ENCODE results near the gene SHPK. TPM values are rescaled to one million over a fixed set of nuclear protein-coding genes. Genes with fewer than 3 reads are reported as not detected.

SHPK gene
- total RNA-seq, 2 donors from 2014 or later, result 3.3 to 4.2 TPM

GRCh38 chr17:3621146-3621720, 14.8 kb downstream of the SHPK start:
- Histone ChIP-seq H3K27me3 (no peaks in the 10 kb centered on the region), H3K36me3 (peaks cover 84% of the 10 kb centered on the region), H3K9me3 (no peaks in the 10 kb centered on the region), H3K4me1 (no peaks in the 10 kb centered on the region), H3K27ac (no peak overlapping the region), H3K4me3 (no peak overlapping the region)
- TF ChIP-seq CTCF (IDR thresholded peaks at IDR 0.05), result no peak
- DNase-seq (ENCODE audit: low spot score), result no peak

DNA sequence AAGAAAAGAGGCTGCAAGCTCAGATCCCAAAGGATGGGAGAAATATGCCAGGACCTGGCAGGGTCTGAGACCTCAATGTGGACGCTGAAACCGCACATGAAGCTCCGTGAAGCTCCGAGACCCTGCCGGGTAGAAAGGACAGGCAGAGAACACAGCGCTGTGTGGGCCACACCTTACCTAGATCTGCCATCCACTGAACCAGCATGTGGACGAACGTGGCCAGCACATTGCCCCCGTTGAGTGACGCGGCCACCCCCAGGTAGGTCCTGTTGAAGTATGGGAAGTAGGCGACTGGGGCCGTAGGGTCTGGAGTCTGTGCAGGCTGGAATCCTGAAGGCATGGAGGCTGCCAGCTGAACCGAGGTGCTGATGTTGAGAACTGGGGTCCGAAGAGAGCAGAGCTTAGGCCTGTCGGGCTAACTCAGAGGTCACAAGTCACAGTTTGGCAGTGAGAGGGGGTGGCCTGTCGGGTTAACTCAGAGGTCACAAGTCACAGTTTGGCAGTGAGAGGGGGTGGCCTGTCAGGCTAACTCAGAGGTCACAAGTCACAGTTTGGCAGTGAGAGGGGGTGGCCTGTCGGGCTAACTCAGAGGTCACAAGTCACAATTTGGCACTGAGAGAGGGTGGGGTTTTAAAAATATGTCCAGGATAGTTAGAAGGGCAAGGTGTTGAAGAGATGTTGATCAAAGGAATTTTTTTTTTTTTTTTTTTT, 20.7 kb downstream of the SHPK start:
- no peak for DNase-seq (ENCODE audit: low spot score)
- no peak for TF ChIP-seq CTCF (IDR thresholded peaks at IDR 0.05)
- no peak overlapping the region for H3K27ac ChIP-seq
- no peaks in the 10 kb centered on the region for H3K9me3 ChIP-seq
- H3K4me1 ChIP-seq, result no peaks in the 10 kb centered on the region
- H3K36me3 ChIP-seq, result peaks cover 86% of the 10 kb centered on the region
- no peak overlapping the region for H3K4me3 ChIP-seq
- H3K27me3 ChIP-seq, result no peaks in the 10 kb centered on the region

DNA sequence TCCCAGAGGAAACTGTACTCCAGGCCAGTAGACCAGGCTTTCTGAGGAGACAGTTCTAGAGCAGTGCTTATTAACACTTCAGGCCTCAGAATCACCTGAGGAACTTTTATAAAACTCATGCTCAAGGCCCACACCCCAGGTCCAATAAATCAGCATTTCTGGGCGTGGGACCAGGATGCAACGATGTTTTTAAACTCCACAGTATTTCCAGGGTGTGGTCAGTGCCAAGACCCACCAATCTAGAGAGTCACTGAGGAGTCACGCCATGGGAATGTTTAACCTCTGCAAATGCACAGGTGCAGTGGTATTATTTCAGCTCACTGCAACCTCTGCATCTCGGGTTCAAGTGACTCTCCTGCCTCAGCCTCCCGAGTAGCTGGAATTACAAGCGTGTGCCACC, 22.9 kb downstream of the SHPK start:
- Histone ChIP-seq H3K9me3 (no peaks in the 10 kb centered on the region), H3K4me3 (no peak overlapping the region), H3K27me3 (no peaks in the 10 kb centered on the region), H3K27ac (no peak overlapping the region), H3K4me1 (no peaks in the 10 kb centered on the region), H3K36me3 (peaks cover 86% of the 10 kb centered on the region)
- TF ChIP-seq CTCF (IDR thresholded peaks at IDR 0.05), result no peak
- no peak for DNase-seq (ENCODE audit: low spot score)

DNA sequence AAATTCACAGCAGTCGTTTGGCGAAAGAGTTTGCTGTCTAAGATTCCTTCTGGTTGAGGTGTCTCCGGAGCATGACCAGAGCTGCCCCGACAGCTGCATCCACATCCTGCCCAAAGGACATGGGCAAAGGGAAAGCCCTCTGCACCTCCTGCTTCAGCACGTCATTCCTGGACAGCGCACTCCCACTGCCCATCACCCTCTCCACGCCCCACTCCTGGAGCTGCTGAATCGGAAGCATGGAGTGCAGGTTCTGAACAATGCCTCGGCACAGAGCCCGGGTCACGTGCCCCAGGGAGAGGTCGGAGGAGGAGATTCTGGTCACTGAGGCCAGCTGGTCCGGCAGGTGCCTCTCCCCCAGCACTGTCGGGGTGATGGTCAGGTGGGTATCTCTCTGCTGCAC, 25.5 kb downstream of the SHPK start:
- Histone ChIP-seq H3K9me3 (no peaks in the 10 kb centered on the region), H3K27ac (no peak overlapping the region), H3K4me3 (no peak overlapping the region), H3K4me1 (no peaks in the 10 kb centered on the region), H3K27me3 (no peaks in the 10 kb centered on the region), H3K36me3 (peaks cover 78% of the 10 kb centered on the region)
- TF ChIP-seq CTCF (IDR thresholded peaks at IDR 0.05), result no peak
- no peak for DNase-seq (ENCODE audit: low spot score)

DNA sequence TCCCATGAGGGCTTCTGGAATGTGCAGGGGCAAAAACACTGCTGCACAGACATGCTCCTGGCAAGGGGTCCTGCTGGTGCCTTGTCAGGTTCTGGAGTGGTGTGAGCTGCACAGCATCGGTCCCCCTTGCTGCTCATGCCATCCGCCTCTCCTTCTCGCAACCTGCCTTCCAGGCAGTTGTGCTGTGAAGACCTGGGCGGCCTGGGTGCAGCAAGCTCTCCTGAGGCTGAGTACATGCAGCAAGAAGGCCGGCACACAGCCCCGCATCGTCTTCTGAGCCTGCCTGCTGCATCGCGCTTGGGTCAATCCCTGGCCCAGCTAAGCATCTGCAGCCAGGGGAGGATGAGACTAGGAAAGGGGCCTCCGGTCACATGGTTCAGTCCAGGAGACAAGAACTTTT, 26.4 kb downstream of the SHPK start:
- Histone ChIP-seq H3K27ac (no peak overlapping the region), H3K4me3 (no peak overlapping the region), H3K4me1 (no peaks in the 10 kb centered on the region), H3K9me3 (no peaks in the 10 kb centered on the region), H3K36me3 (peaks cover 69% of the 10 kb centered on the region), H3K27me3 (no peaks in the 10 kb centered on the region)
- no peak for DNase-seq (ENCODE audit: low spot score)
- TF ChIP-seq CTCF (IDR thresholded peaks at IDR 0.05), result no peak

DNA sequence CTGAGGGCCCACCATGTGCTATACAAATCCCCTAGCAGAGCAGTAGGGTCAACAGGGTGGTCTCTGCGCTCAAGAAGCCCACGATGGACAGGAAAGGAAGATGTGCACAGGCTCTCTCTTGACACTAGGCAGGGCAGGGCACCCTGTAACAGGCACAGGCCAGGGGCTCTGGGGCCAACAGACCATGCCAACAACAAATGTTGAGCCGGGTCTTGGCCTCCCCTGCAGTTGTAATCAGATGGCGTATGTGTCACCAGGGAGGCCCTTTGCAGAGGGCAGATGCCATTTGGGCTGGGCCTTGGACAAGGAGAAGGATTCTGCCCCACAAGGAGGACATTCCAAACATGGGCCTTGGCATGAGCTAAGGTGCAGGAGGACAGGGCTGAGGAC, 32.2 kb downstream of the SHPK start:
- TF ChIP-seq CTCF (IDR thresholded peaks at IDR 0.05), result no peak
- peaks cover 21% of the 10 kb centered on the region for H3K36me3 ChIP-seq
- H3K9me3 ChIP-seq, result no peaks in the 10 kb centered on the region
- DNase-seq (ENCODE audit: low spot score), result no peak
- no peaks in the 10 kb centered on the region for H3K4me1 ChIP-seq
- no peak overlapping the region for H3K4me3 ChIP-seq
- no peaks in the 10 kb centered on the region for H3K27me3 ChIP-seq
- H3K27ac ChIP-seq, result no peak overlapping the region

Data from right atrium auricular region (tissue), 2 donors.